ENCODE measurements around the gene UIMC1. TPM values are rescaled to one million over a fixed set of nuclear protein-coding genes. Genes with fewer than 3 reads are reported as not detected.

The UIMC1 gene
- total and polyA plus RNA-seq, 2 of the 4 experiments (the other 2 are of a cell fraction): 19.5 to 27.6 TPM

DNA sequence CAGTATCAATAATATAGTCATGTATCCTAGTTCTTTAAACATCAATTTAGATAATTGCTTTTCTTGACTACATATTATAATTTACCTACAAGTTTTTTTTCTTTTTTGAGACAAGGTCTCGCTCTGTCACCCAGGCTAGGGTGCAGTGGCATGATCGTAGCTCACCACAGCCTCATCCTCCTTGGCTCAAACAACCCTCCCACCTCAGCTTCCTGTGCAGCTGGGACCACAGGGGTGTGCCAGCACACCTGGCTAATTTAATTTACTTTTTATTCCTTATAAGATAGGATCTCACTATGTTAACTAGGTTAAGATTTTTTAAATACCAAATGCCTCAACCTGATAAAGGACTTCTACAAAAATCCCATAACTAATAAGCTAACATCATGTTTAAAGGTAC lies 21.1 kb downstream of the UIMC1 start:
- in situ Hi-C loops (cut with MboI; ENCODE audit: low sequenced_read_pairs): no loop called here
- ChIA-PET CTCF (no interaction called here), POLR2A (ENCODE audit: unreplicated experiment) (interaction anchor here (0.6 kb wide), 1 partner anchor 46 kb away, joined by 3 read pairs; no protein-coding TSS in a partner anchor)
- no peak overlapping the region for H4K8ac ChIP-seq (ENCODE audit: low read depth in 2 of 2, low read length in 2 of 2)
- H4K5ac ChIP-seq (ENCODE audit: low read depth, low read length): no peak overlapping the region
- H2BK20ac ChIP-seq (ENCODE audit: low read depth, low read length): no peak overlapping the region
- H3K23ac ChIP-seq (ENCODE audit: low read depth, low read length): no peak overlapping the region
- H3K18ac ChIP-seq (ENCODE audit: low read depth, low read length): no peak overlapping the region
- H3K27me3 ChIP-seq (ENCODE audit: control insufficient read depth, insufficient read depth, low read length): no peaks in the 10 kb centered on the region
- H3K9ac ChIP-seq (ENCODE audit: low read depth, low read length): no peak overlapping the region
- H2AK9ac ChIP-seq (replicated peaks; ENCODE audit: low read depth, low read length, poor library complexity): no peak overlapping the region
- no peak overlapping the region for H2BK5ac ChIP-seq (ENCODE audit: low read depth, low read length, poor library complexity, severe bottlenecking)
- DNase-seq: no peak
- TF ChIP-seq RFX5 (IDR thresholded peaks at IDR 0.05; ENCODE audit: low read depth, low read length): no peak
- no peak for TF ChIP-seq CTCF (conservative IDR thresholded peaks at IDR 0.05; ENCODE audit: low read depth, low read length)
- TF ChIP-seq BHLHE40 (IDR thresholded peaks at IDR 0.05; ENCODE audit: low read depth, low read length): no peak
- no peak for TF ChIP-seq CEBPB (IDR thresholded peaks at IDR 0.05; ENCODE audit: low read depth, low read length)
- TF ChIP-seq FOS (IDR thresholded peaks at IDR 0.05; ENCODE audit: low read depth, low read length): no peak
- TF ChIP-seq SMC3 (IDR thresholded peaks at IDR 0.05; ENCODE audit: low read depth, low read length): no peak
- no peak for TF ChIP-seq RAD21 (IDR thresholded peaks at IDR 0.05; ENCODE audit: low read length)
- no peak for TF ChIP-seq USF2 (IDR thresholded peaks at IDR 0.05; ENCODE audit: low read depth, low read length)
- TF ChIP-seq POLR2A (IDR thresholded peaks at IDR 0.05; ENCODE audit: low read depth, low read length): no peak
- no peak overlapping the region for H2BK120ac ChIP-seq (ENCODE audit: low read depth, low read length)
- peaks cover 36% of the 10 kb centered on the region for H4K20me1 ChIP-seq (ENCODE audit: insufficient read depth, low read length)
- H2AK5ac ChIP-seq (ENCODE audit: low read depth, low read length): no peak overlapping the region
- no peak overlapping the region for H3K4me3 ChIP-seq (ENCODE audit: insufficient read depth, low read depth, low read length)
- H3K36me3 ChIP-seq (ENCODE audit: control insufficient read depth, insufficient read depth, low read length): peaks cover 7% of the 10 kb centered on the region
- no peak overlapping the region for H3K4me2 ChIP-seq (ENCODE audit: low read depth, low read length)
- dilution Hi-C loops (cut with HindIII; ENCODE audit: low sequenced_read_pairs, unreplicated experiment): no loop called here
- peaks cover 12 to 56% of the 10 kb centered on the region in 2 experiments for H3K79me1 ChIP-seq (ENCODE audit: low read depth in 1 of 2, low read length in 2 of 2)
- no peak overlapping the region for H2BK15ac ChIP-seq (ENCODE audit: low read depth, low read length)
- H3K14ac ChIP-seq (replicated peaks; ENCODE audit: low read depth, low read length): no peak overlapping the region
- H3K27ac ChIP-seq (ENCODE audit: insufficient read depth, low read length): no peak overlapping the region
- H3K9me1 ChIP-seq (ENCODE audit: insufficient read depth, low read length): no peaks in the 10 kb centered on the region; the same call in 1 of the 2 replicates
- H4K91ac ChIP-seq (ENCODE audit: insufficient read depth, low read depth, low read length): no peak overlapping the region
- no peaks in the 10 kb centered on the region for H3K9me3 ChIP-seq (ENCODE audit: control insufficient read depth, insufficient read depth, low read length)
- no peak for ATAC-seq (ENCODE audit: low read depth)
- intact Hi-C loops (cut with micrococcal nuclease): no loop called here
- BruUV-seq (replicated peaks): no TSS peak
- no peaks in the 10 kb centered on the region for H3K4me1 ChIP-seq (ENCODE audit: control insufficient read depth, insufficient read depth, low read length)
- WGBS, 2 experiments (ENCODE audit: extremely low coverage in 2 of 2, insufficient read length in 1 of 2): 100% methylated on average over 2 of the region's 2 CpGs; no CpG with 5 or more reads in 1 of the 2 experiments
- H2AFZ ChIP-seq (replicated peaks; ENCODE audit: low read length, poor library complexity): no peak overlapping the region
- no peak overlapping the region for H3K4ac ChIP-seq (ENCODE audit: low read depth, low read length)
- no peak overlapping the region for H3K56ac ChIP-seq (ENCODE audit: extremely low read depth, insufficient read depth, low read length)

Data from IMR-90 (cell line).